WTC11 (cell line): Measurements from ENCODE around the gene CALHM1. TPM values are rescaled to one million over a fixed set of nuclear protein-coding genes. Genes with fewer than 3 reads are reported as not detected.

Source experiments
- ATAC-seq: fragments of 200-7000 bp; cut with Tn5 transposase; 2 replicates; pipeline ENCODE4 v1.10.0; 2021; ENCODE audit warnings: mild to moderate bottlenecking, moderate library complexity
- CTCF ChIA-PET: fragments of 300-600 bp; sonication (Branson Sonifier 250); formaldehyde crosslinking; loops from one replicate; lab custom pipeline; 2021; ENCODE audit warnings: antibody characterized with exemption; lab: Charles Lee
- POLR2A ChIA-PET: fragments of 350-600 bp; sonication (Branson Sonifier 250); formaldehyde crosslinking; loops from one replicate; lab custom pipeline; 2021; ENCODE audit warnings: antibody characterized with exemption; lab: Charles Lee
- DNase-seq: peaks from one replicate; pipeline ENCODE4 v3.0.0; 2021; ENCODE audit warnings: low spot score
- H3K27ac Mint-ChIP-seq: 2 replicates; pipeline ENCODE4 v1.8.0; 2021; ENCODE audit warnings: mixed read lengths
- H3K27me3 Mint-ChIP-seq: 2 replicates; pipeline ENCODE4 v1.8.0; 2021; ENCODE audit warnings: low read depth, mild to moderate bottlenecking, moderate library complexity, mixed read lengths
- H3K36me3 Mint-ChIP-seq: 2 replicates; pipeline ENCODE4 v1.8.0; 2021; ENCODE audit warnings: mixed read lengths
- H3K4me1 Mint-ChIP-seq: 2 replicates; pipeline ENCODE4 v1.8.0; 2022; ENCODE audit warnings: mixed read lengths
- H3K4me3 Mint-ChIP-seq: 2 replicates; pipeline ENCODE4 v1.8.0; 2021; ENCODE audit warnings: mild to moderate bottlenecking, moderate library complexity, mixed read lengths
- H3K9me3 Mint-ChIP-seq: 2 replicates; pipeline ENCODE4 v1.8.0; 2021; ENCODE audit warnings: mixed read lengths
- ARID4B ChIP-seq: sonication (generic); formaldehyde crosslinking; IDR thresholded peaks from 2 replicates; pipeline ENCODE4 v1.8.0; 2023; ENCODE audit warnings: missing genetic modification reagents, mild to moderate bottlenecking, borderline replicate concordance
- ATF2 ChIP-seq: sonication (generic); formaldehyde crosslinking; IDR thresholded peaks from 2 replicates; pipeline ENCODE4 v1.8.1; 2022; ENCODE audit warnings: low read depth, missing genetic modification reagents, borderline replicate concordance
- E2F4 ChIP-seq: sonication (generic); formaldehyde crosslinking; IDR thresholded peaks from 2 replicates; pipeline ENCODE4 v1.8.1; 2022; ENCODE audit warnings: low read depth, mild to moderate bottlenecking, moderate library complexity, missing genetic modification reagents, borderline replicate concordance
- ELF4 ChIP-seq: sonication (generic); formaldehyde crosslinking; IDR thresholded peaks from 2 replicates; pipeline ENCODE4 v1.8.1; 2022; ENCODE audit warnings: low read depth, mild to moderate bottlenecking, moderate library complexity, missing genetic modification reagents
- FOXK1 ChIP-seq: sonication (generic); formaldehyde crosslinking; IDR thresholded peaks from 2 replicates; pipeline ENCODE4 v1.8.0; 2022; ENCODE audit warnings: mild to moderate bottlenecking, moderate library complexity, missing genetic modification reagents
- HMGXB4 ChIP-seq: sonication (generic); formaldehyde crosslinking; IDR thresholded peaks from 2 replicates; pipeline ENCODE4 v1.8.1; 2023; ENCODE audit warnings: mild to moderate bottlenecking, moderate library complexity, missing genetic modification reagents
- IRF1 ChIP-seq: sonication (generic); formaldehyde crosslinking; IDR thresholded peaks from 2 replicates; pipeline ENCODE4 v1.8.0; 2023; ENCODE audit warnings: missing genetic modification reagents
- JUN ChIP-seq: sonication (generic); formaldehyde crosslinking; IDR thresholded peaks from 2 replicates; pipeline ENCODE4 v1.8.0; 2023; ENCODE audit warnings: mild to moderate bottlenecking, missing genetic modification reagents
- MLX ChIP-seq: sonication (generic); formaldehyde crosslinking; IDR thresholded peaks from 2 replicates; pipeline ENCODE4 v1.8.1; 2023; ENCODE audit warnings: mild to moderate bottlenecking, missing genetic modification reagents, moderate library complexity
- NFATC4 ChIP-seq: fragments of 250-450 bp; sonication (Bioruptor Pico); IDR thresholded peaks from 2 replicates; pipeline ENCODE4 v1.9.0; 2021; ENCODE audit warnings: mild to moderate bottlenecking
- OVOL2 ChIP-seq: fragments of 250-450 bp; sonication (Bioruptor Pico); IDR thresholded peaks from 2 replicates; pipeline ENCODE4 v1.9.0; 2021; ENCODE audit warnings: mild to moderate bottlenecking, borderline replicate concordance
- PRRX2 ChIP-seq: fragments of 250-450 bp; sonication (Bioruptor Pico); IDR thresholded peaks from 2 replicates; pipeline ENCODE4 v1.8.0; 2021; ENCODE audit warnings: mild to moderate bottlenecking
- RELA ChIP-seq: sonication (generic); formaldehyde crosslinking; IDR thresholded peaks from 2 replicates; pipeline ENCODE4 v1.8.1; 2022; ENCODE audit warnings: missing genetic modification reagents, mild to moderate bottlenecking, borderline replicate concordance
- RORB ChIP-seq: fragments of 250-450 bp; sonication (Bioruptor Pico); IDR thresholded peaks from 2 replicates; pipeline ENCODE4 v1.9.0; 2021; ENCODE audit warnings: mild to moderate bottlenecking
- USF2 ChIP-seq: sonication (generic); formaldehyde crosslinking; IDR thresholded peaks from 2 replicates; pipeline ENCODE4 v1.8.1; 2023; ENCODE audit warnings: mild to moderate bottlenecking, missing genetic modification reagents, moderate library complexity
- ZNF121 ChIP-seq: sonication (generic); formaldehyde crosslinking; IDR thresholded peaks from 2 replicates; pipeline ENCODE4 v1.8.0; 2023; ENCODE audit warnings: missing genetic modification reagents
- ZNF263 ChIP-seq: sonication (generic); formaldehyde crosslinking; IDR thresholded peaks from 2 replicates; pipeline ENCODE4 v1.8.1; 2022; ENCODE audit warnings: low read depth, mild to moderate bottlenecking, moderate library complexity, missing genetic modification reagents
- ZNF425 ChIP-seq: fragments of 250-450 bp; sonication (Bioruptor Pico); conservative IDR thresholded peaks from 2 replicates; pipeline ENCODE4 v1.9.0; 2021; ENCODE audit warnings: mild to moderate bottlenecking
- ZNF512 ChIP-seq: sonication (generic); formaldehyde crosslinking; IDR thresholded peaks from 2 replicates; pipeline ENCODE4 v1.8.1; 2022; ENCODE audit warnings: missing genetic modification reagents, borderline replicate concordance
- total RNA-seq: library from RNA; stranded (reverse); gene quantifications from 3 replicates; pipeline ENCODE4 v1.2.3, GENCODE V29; 2021

CALHM1 gene
- total RNA-seq, 1 experiment from 2014 or later, result 0.39 TPM

- POLR2A ChIA-PET, result no interaction called here
- H3K4me1 Mint-ChIP-seq, result no peaks in the 10 kb centered on the region
- no peak for TF ChIP-seq RELA (CRISPR knock-in tag)
- TF ChIP-seq ARID4B (CRISPR knock-in tag), result no peak
- no peak for TF ChIP-seq NFATC4 (CRISPR knock-in tag)
- TF ChIP-seq ELF4 (CRISPR knock-in tag), result no peak
- TF ChIP-seq IRF1 (CRISPR knock-in tag), result no peak
- TF ChIP-seq OVOL2 (CRISPR knock-in tag), result no peak
- no peak for TF ChIP-seq RORB
- no peak for TF ChIP-seq USF2 (CRISPR knock-in tag)
- no peak for TF ChIP-seq MLX (CRISPR knock-in tag)
- no peak for TF ChIP-seq ZNF512 (CRISPR knock-in tag)
- no peak for TF ChIP-seq FOXK1
- no peak for TF ChIP-seq E2F4
- TF ChIP-seq HMGXB4 (CRISPR knock-in tag), result no peak
- no peak for TF ChIP-seq ATF2 (CRISPR knock-in tag)
- TF ChIP-seq JUN (CRISPR knock-in tag), result no peak
- no peak for TF ChIP-seq ZNF121 (CRISPR knock-in tag)
- TF ChIP-seq ZNF263, result no peak
- TF ChIP-seq PRRX2 (CRISPR knock-in tag), result no peak
- no peak for TF ChIP-seq ZNF425
- peaks cover 83% of the 10 kb centered on the region for H3K36me3 Mint-ChIP-seq
- H3K27ac Mint-ChIP-seq, result no peak overlapping the region
- no peak overlapping the region for H3K4me3 Mint-ChIP-seq
- no peaks in the 10 kb centered on the region for H3K9me3 Mint-ChIP-seq
- ATAC-seq (no peak), DNase-seq (no peak)
- no peaks in the 10 kb centered on the region for H3K27me3 Mint-ChIP-seq
- CTCF ChIA-PET, result no interaction called here
These were observed 18.3 kb downstream of the CALHM1 start for GRCh38 chr10:103440416-103440815.
